Measurements from ENCODE around the gene MEIKIN.

Gene MEIKIN

GRCh38 chr5:131980696-131981095 lies 35.2 kb upstream of the MEIKIN start:
- no peak for TF ChIP-seq ZFX (IDR thresholded peaks at IDR 0.05)
- TF ChIP-seq CTCF (conservative IDR thresholded peaks at IDR 0.05), result no peak
- H3K27ac ChIP-seq, result no peak overlapping the region

- H3K27ac ChIP-seq, result no peak overlapping the region
- TF ChIP-seq ZFX (IDR thresholded peaks at IDR 0.05) (no peak), CTCF (conservative IDR thresholded peaks at IDR 0.05) (no peak)
These were observed 34.4 kb upstream of the MEIKIN start for GRCh38 chr5:131979816-131980215.

- H3K27ac ChIP-seq, result no peak overlapping the region
- TF ChIP-seq ZFX (IDR thresholded peaks at IDR 0.05), result no peak
These were observed 31.7 kb upstream of the MEIKIN start for GRCh38 chr5:131977212-131977604.

- TF ChIP-seq ZFX (IDR thresholded peaks at IDR 0.05) (no peak), CTCF (conservative IDR thresholded peaks at IDR 0.05) (no peak)
- H3K27ac ChIP-seq, result no peak overlapping the region
These were observed 31.1 kb upstream of the MEIKIN start for GRCh38 chr5:131976414-131977211.

- no peak overlapping the region for H3K27ac ChIP-seq
- TF ChIP-seq CTCF (conservative IDR thresholded peaks at IDR 0.05), result no peak
- no peak for TF ChIP-seq ZFX (IDR thresholded peaks at IDR 0.05)
These were observed 29.7 kb upstream of the MEIKIN start for GRCh38 chr5:131974956-131975726.

GRCh38 chr5:131974622-131974955 lies 29.1 kb upstream of the MEIKIN start:
- no peak overlapping the region for H3K27ac ChIP-seq
- TF ChIP-seq CTCF (conservative IDR thresholded peaks at IDR 0.05) (no peak), ZFX (IDR thresholded peaks at IDR 0.05) (no peak)

- H3K27ac ChIP-seq, result no peak overlapping the region
- TF ChIP-seq ZFX (IDR thresholded peaks at IDR 0.05), result no peak
- TF ChIP-seq CTCF (conservative IDR thresholded peaks at IDR 0.05), result no peak
These were observed 28.6 kb upstream of the MEIKIN start for GRCh38 chr5:131974016-131974415.
